Esophagus squamous epithelium (tissue), 4 donors: ENCODE data around the gene PIP5KL1.

Experiments used
- CTCF ChIP-seq, 6 experiments: fragments of 450-650 bp in 4 of 6; fragments of 200-600 bp in 2 of 6; sonication (generic) in 2 of 6; IDR thresholded peaks; one replicate each; pipeline ENCODE4 v1.5.1; 2016 to 2019; ENCODE audit warnings: antibody characterized with exemption in 6 of 6, mild to moderate bottlenecking in 4 of 6, moderate library complexity in 4 of 6
- POLR2A ChIP-seq, 4 donors: fragments of 450-650 bp; IDR thresholded peaks; one replicate each; pipeline ENCODE4 v1.6.1; 2017; ENCODE audit warnings: antibody characterized with exemption in 4 of 4, mild to moderate bottlenecking in 4 of 4, moderate library complexity in 3 of 4

GRCh38 chr9:127977884-127978647, 47.5 kb upstream of the PIP5KL1 start:
- no peak for TF ChIP-seq CTCF (IDR thresholded peaks at IDR 0.05)
- TF ChIP-seq POLR2A (IDR thresholded peaks at IDR 0.05) = no peak
